GM18907 (cell line): Measurements from ENCODE around the gene AP1G1.

Experiments used
- ATAC-seq: cut with Tn5 transposase; IDR thresholded peaks from one replicate; pipeline ENCODE4 v1.9.1; 2021; ENCODE audit warnings: mild to moderate bottlenecking, moderate library complexity; ENCODE audit not compliant: unreplicated experiment

Gene AP1G1

GRCh38 chr16:71761097-71761496 is 47.5 kb downstream of the AP1G1 start:
- ATAC-seq, result no peak

GRCh38 chr16:71758293-71758760 is 50.3 kb downstream of the AP1G1 start:
- ATAC-seq, result no peak

GRCh38 chr16:71754652-71755051 is 54.0 kb downstream of the AP1G1 start:
- ATAC-seq, result no peak

- no peak for ATAC-seq
Observed at GRCh38 chr16:71754108-71754507, 54.5 kb downstream of the AP1G1 start.

GRCh38 chr16:71748226-71748625 is 60.4 kb downstream of the AP1G1 start:
- ATAC-seq, result no peak

GRCh38 chr16:71746442-71747046 is 62.1 kb downstream of the AP1G1 start:
- no peak for ATAC-seq

GRCh38 chr16:71738855-71739254 is 69.8 kb downstream of the AP1G1 start:
- ATAC-seq, result no peak

DNA sequence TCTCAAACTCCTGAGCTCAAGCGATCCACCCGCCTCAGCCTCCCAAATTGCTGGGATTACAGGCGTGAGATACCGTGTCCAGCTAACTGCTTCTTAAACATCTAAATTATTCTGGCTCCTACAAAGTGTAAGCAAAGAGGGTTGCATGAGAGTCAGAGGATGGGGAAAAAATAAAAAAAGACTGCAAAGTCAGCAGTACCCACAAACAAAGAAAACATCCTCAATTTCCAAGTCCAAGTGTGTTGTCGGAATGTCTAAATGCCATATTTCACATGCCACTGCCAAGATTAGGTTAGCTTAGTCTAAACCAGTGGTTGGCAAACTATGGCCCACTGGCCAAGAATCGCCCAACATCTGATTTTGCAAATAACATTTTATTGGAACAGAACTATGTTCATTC is 71.1 kb downstream of the AP1G1 start:
- no peak for ATAC-seq

- no peak for ATAC-seq
Observed at GRCh38 chr16:71734511-71734910, 74.1 kb downstream of the AP1G1 start.

DNA sequence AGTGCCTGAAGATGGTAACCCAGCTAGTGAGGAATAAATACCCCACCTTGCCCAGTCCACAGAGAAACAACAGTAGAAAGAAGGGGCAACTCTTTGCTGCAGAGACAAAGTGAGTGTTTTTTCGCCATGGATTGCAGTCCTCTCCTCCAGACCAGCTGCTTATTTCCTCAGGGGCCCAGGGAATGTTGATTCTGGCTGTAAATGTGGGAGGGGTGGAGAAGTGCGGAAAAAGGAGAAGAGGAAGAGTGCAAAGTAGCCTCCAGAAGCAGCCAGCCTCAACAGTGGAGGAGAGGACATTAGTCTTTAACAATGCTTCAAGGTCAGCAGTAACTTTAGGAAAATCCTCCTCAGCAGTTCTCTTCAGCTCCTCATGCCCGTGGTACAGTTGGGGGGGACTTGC is 76.0 kb downstream of the AP1G1 start:
- no peak for ATAC-seq

DNA sequence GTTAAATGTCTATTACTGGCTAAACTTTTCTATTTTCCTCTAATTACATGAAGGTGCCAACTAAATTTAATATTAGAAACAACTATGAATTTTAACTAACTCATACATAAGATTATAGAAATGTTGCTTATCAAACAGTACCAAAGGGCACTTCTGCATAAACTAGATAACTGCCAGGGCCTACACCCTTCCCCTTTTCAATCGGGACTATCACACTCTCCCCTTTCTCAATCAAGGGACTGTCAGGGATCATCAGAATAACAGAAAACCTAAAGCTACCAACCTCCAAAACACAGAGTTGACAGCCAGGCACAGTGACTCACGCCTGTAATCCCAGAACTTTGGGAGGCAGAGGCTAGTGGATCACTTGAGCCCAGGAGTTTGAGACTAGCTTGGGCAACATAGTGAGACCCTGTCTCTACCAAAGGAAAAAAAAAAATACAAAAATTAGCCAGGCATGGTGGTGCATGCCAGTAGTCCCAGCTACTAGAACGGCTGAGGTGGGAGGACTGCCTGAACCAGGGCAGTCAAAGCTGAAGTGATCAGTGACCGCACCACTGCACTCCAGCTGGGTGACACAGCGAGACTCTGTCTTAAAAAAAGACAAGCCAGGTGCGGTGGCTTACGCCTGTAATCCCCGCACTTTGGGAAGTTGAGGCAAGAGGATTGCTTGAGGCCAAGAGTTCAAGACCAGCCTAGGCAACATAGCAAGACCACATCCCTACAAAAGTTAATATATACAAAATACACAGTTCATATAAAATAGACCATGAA is 80.9 kb downstream of the AP1G1 start:
- no peak for ATAC-seq

DNA sequence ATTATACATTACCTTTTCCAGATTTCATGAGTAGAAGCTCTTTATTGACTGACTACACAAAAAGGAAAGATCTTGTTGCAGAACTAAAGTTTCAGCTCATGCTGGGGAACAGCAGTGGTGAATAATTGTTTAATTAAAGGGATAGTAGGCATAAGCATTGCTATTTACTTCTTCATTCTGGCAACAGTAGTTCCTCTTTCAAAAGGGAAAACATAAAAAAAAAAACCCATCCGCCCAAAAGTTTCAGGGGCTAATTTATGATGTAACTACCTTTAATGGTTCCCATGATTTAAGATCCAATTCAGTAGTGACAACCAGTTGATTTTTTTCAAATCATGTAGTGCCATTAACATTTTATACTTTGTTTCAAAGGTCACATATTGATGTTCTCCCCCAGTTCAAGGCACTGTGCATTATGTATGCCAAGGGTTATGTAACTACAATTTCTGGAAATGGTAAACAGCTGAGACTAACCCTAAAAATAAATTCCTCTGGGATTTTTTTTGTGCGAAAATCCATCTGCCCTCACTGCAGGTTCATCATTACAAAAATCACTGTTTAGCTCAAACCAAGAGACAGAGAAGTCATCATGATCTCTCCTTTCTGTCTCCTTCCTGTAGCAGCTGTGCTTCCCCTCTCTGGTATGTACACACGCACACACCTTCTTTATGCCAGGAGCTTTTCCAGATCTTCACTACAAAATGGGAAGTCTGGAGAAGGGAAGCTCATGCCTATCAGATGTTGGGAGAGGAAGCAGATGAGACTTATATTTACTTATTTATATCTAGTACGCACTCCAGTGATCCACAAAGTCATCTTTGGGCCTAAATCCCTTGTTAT is 81.9 kb downstream of the AP1G1 start:
- ATAC-seq, result no peak

GRCh38 chr16:71724320-71724751 is 84.3 kb downstream of the AP1G1 start, which contains the start of gene PHLPP2:
Gene PHLPP2 (minus strand): TSS chr16:71724701. CDS start chr16:71714795, 9,906 bp downstream.
- no peak for ATAC-seq

DNA sequence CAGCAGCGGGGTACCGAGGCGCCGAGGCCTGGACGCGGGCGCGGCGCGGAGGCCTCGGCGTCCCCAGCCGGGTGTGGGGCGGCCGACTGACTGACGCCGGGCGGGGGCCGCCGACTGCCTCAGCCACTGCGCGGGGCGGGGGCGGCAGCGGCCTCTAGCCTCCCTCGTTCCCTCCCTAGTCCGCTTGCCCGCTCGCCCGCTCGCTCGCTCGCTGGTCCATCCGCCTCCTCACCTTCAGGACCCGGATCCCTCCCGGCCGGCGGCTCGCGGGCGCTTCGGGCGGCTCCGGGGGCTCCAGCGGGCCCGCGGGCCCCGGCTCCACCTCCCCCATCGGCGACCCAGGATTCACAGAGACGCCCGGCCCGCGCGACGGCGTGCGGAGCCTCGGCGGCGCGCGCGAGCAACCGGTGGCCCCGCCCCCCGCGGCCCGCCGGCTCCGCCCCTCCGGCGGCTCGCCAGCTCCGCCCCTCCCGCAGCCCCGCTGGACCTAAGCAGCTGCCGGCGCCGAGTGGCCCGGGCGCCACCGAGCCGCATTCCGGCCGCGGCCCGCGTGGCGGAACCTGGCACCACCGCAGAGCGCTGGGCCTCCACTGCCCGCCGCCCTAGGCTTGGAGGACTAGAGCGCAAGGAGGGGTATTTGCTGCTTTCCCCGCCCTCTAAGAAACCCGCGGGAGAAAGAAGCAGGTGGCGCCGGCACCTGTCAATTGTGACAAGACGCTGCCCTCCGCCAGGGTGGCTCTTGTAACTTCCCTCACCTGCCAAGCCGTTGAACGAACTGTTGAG is 84.9 kb downstream of the AP1G1 start:
- ATAC-seq, result peak; percentile 70

- ATAC-seq, result peak; percentile 40
Observed at GRCh38 chr16:71722801-71723536, 85.7 kb downstream of the AP1G1 start.

GRCh38 chr16:71721066-71721740 is 87.4 kb downstream of the AP1G1 start:
- no peak for ATAC-seq

GRCh38 chr16:71712501-71712900 is 96.1 kb downstream of the AP1G1 start:
- ATAC-seq, result no peak

DNA sequence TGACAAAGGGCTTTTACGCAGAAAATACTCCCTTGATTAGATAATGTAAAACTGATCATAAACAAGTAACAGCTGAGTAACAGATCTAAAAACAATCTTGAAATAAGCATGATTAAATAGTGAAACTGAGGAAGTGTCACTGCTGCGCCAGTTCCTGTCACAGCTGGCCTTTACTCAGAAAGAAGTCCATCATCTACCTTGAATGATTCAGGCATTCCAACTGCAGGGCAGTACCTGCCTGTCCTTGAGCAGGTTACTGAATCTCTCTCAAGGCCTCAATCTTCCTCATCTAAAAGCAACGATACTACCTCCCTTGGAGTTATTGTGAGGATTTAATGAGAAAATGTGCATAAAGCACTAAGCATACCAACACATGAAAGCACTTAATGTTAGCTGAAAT is 96.8 kb downstream of the AP1G1 start:
- no peak for ATAC-seq

DNA sequence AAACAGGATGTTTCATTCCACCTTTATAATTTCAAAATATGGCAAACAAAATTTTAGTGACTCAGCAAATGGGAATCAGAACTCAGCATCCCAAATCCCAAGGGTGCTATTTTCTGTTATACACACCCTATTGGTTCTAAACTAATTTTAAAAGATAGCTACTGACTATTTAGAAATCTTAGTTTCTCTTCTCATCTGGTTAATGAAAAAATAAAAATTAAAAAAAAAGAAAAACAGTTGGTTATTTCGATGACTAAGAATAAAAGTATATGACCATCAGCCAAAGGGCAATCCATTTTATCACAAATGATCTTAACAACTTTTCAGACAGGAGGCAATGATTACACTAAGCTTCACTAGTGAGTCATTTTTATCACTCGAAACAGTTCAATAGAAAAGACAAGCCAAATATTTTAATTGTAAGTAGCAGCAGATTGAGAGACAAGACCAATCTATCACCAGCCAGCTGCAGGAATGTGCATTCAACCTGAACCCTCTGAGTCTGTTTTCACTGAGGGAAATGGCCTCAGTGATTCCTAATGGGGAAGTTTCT is 99.3 kb downstream of the AP1G1 start:
- ATAC-seq, result no peak
